Tibial nerve (tissue), 4 donors: Measurements from ENCODE around the gene XPNPEP1. TPM values are rescaled to one million over a fixed set of nuclear protein-coding genes. Genes with fewer than 3 reads are reported as not detected.
A peak's percentile ranks its signal among the peaks of the same experiment; 100 is the strongest.

Experiments used
- DNase-seq, 2 donors: peaks; one replicate each; pipeline ENCODE4 v3.0.0-alpha.2; 2019; ENCODE audit warnings: low spot score in 2 of 2
- H3K27ac ChIP-seq, 4 donors: fragments of 200-600 bp; sonication (generic) in 3 of 4; one replicate each; pipeline ENCODE4 v1.5.1; 2017 to 2019; ENCODE audit warnings: mild to moderate bottlenecking in 1 of 4
- H3K27me3 ChIP-seq, 2 donors: fragments of 200-600 bp; sonication (generic) in 1 of 2; one replicate each; pipeline versions ENCODE4 v1.5.1 to v1.6.0; 2017 to 2019
- H3K36me3 ChIP-seq, 3 donors: fragments of 200-600 bp; sonication (generic); one replicate each; pipeline ENCODE4 v1.5.1; 2018 to 2019
- H3K4me1 ChIP-seq, 4 donors: fragments of 200-600 bp; sonication (generic) in 3 of 4; one replicate each; pipeline ENCODE4 v1.5.1; 2017 to 2019
- H3K4me3 ChIP-seq, 4 donors: fragments of 200-600 bp; sonication (generic) in 3 of 4; one replicate each; pipeline ENCODE4 v1.5.1; 2017 to 2019; ENCODE audit warnings: mild to moderate bottlenecking in 1 of 4, moderate library complexity in 1 of 4
- H3K9me3 ChIP-seq, 4 donors: fragments of 200-600 bp; sonication (generic) in 3 of 4; one replicate each; pipeline ENCODE4 v1.5.1; 2017 to 2019
- EP300 ChIP-seq, 2 donors: sonication (generic); formaldehyde crosslinking; IDR thresholded peaks; one replicate each; pipeline ENCODE4 v1.6.1; 2017; ENCODE audit warnings: antibody characterized with exemption in 2 of 2, mild to moderate bottlenecking in 1 of 2
- POLR2A ChIP-seq, 2 donors: fragments of 450-650 bp; IDR thresholded peaks; one replicate each; pipeline ENCODE4 v1.6.1; 2017; ENCODE audit warnings: antibody characterized with exemption in 2 of 2, mild to moderate bottlenecking in 2 of 2, moderate library complexity in 2 of 2
- WGBS, 2 donors: methylation state at CpG; one replicate each; pipeline ENCODE4 v1.1.5; 2018; 5-methylcytosine and 5-hydroxymethylcytosine counted together
- total RNA-seq, 4 donors: library from RNA; depleted of rRNA; stranded (reverse); fragments of >200 nt; gene quantifications; one replicate each; pipeline ENCODE4 v1.1.0, GENCODE V29; 2016
- TF ChIP-seq, protein P1 (sequence below), 5 experiments: fragments of 200-600 bp in 3 of 5; fragments of 450-650 bp in 2 of 5; sonication (generic) in 3 of 5; IDR thresholded peaks; one replicate each; pipeline ENCODE4 v1.5.1; 2016 to 2019; ENCODE audit warnings: antibody characterized with exemption in 5 of 5, mild to moderate bottlenecking in 3 of 5, moderate library complexity in 2 of 5

XPNPEP1 gene
- total RNA-seq, 4 donors from 2014 or later: 41.0 to 99.3 (median 62.4) TPM

DNA sequence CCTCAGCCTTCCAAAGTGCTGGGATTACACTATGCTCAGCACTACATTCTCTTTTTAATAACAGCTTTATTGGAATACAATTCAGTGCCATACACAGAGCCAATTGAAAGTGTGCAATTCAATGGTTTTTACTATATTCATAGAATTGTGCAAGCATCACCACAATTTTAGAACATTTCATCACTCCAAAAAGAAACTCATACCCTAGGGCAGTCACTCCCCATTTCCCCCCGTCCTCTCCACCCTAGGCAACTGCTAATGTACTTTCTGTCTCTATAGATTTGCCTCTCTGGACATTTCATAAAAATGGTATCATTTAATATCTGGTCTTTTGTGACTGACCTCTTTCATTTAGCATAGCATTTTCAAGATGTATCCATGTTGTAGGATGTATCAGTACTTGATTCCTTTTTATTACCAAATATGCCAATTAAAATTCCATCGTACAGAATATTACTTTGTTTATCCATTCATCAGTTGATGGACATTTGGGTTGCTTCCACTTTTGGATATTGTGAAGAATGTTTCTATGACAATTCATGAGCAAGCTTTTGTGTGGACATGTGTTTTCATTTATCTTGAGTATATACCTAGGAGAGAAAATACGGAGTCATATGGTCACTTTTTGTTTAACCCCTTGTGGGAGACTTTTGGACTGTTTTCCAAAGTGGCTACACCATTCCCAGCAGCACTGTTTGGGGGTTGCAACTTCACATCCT lies 6.3 kb upstream of the XPNPEP1 start:
- H3K4me1 ChIP-seq: peaks cover 0 to 70% (median 17%) of the 10 kb centered on the region in 4 donors
- H3K4me3 ChIP-seq: no peak overlapping the region
- no peaks in the 10 kb centered on the region for H3K9me3 ChIP-seq
- H3K27me3 ChIP-seq: no peaks in the 10 kb centered on the region
- H3K36me3 ChIP-seq: no peaks in the 10 kb centered on the region
- TF ChIP-seq POLR2A (IDR thresholded peaks at IDR 0.05): no peak
- TF ChIP-seq, protein P1, sequence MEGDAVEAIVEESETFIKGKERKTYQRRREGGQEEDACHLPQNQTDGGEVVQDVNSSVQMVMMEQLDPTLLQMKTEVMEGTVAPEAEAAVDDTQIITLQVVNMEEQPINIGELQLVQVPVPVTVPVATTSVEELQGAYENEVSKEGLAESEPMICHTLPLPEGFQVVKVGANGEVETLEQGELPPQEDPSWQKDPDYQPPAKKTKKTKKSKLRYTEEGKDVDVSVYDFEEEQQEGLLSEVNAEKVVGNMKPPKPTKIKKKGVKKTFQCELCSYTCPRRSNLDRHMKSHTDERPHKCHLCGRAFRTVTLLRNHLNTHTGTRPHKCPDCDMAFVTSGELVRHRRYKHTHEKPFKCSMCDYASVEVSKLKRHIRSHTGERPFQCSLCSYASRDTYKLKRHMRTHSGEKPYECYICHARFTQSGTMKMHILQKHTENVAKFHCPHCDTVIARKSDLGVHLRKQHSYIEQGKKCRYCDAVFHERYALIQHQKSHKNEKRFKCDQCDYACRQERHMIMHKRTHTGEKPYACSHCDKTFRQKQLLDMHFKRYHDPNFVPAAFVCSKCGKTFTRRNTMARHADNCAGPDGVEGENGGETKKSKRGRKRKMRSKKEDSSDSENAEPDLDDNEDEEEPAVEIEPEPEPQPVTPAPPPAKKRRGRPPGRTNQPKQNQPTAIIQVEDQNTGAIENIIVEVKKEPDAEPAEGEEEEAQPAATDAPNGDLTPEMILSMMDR (IDR thresholded peaks at IDR 0.05): peak in 1 of 5 experiments; percentile 12
- no peak for TF ChIP-seq EP300 (IDR thresholded peaks at IDR 0.05)
- H3K27ac ChIP-seq: peak overlapping the region in 2 of 4 donors; percentile 67 to 82
- 26 to 28% methylated on average over 3 of the region's 3 CpGs for whole genome bisulfite sequencing, 2 donors
- DNase-seq: no peak

DNA sequence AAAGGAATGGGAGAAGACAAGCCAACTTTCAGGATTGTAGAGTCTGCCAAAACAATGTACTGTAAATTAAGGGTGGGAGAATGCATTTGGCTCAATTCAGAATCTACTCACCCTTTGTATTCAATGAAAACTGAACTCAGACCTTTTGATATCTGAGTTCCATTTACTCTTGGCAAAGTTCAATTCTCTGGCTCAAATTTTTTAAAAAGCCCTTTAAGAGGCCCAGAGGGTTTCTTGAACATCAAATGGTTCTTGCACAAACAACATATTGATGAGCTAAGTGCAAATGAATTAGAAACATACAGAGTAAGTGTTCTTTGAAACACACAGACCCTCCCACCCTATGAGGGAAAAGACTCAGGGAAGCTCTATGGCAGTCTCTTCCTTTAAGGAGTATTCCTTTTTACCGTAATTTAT lies 5.2 kb upstream of the XPNPEP1 start:
- Histone ChIP-seq H3K4me3 (no peak overlapping the region), H3K4me1 (peaks cover 0 to 70% (median 16%) of the 10 kb centered on the region in 4 donors), H3K36me3 (no peaks in the 10 kb centered on the region), H3K27ac (peak overlapping the region in 3 of 4 donors; percentile 8 to 82 (median 67)), H3K9me3 (no peaks in the 10 kb centered on the region), H3K27me3 (no peaks in the 10 kb centered on the region)
- no peak for TF ChIP-seq POLR2A (IDR thresholded peaks at IDR 0.05)
- TF ChIP-seq, protein P1 (IDR thresholded peaks at IDR 0.05): no peak
- TF ChIP-seq EP300 (IDR thresholded peaks at IDR 0.05): no peak
- no peak for DNase-seq
- 50 to 60% methylated on average over 1 of the region's 1 CpG for WGBS, 2 donors

- peak overlapping the region in 1 of 4 donors; percentile 32 for H3K27ac ChIP-seq
- H3K4me1 ChIP-seq: peaks cover 0 to 67% (median 25%) of the 10 kb centered on the region in 4 donors
- no peak for DNase-seq
- H3K36me3 ChIP-seq: no peaks in the 10 kb centered on the region
- H3K9me3 ChIP-seq: no peaks in the 10 kb centered on the region
- H3K4me3 ChIP-seq: no peak overlapping the region
- H3K27me3 ChIP-seq: no peaks in the 10 kb centered on the region
- WGBS, 2 donors: 75 to 81% methylated on average over 2 of the region's 2 CpGs
- no peak for TF ChIP-seq EP300 (IDR thresholded peaks at IDR 0.05)
These were observed 3.5 kb upstream of the XPNPEP1 start for GRCh38 chr10:109926825-109927224.

- H3K27me3 ChIP-seq: no peaks in the 10 kb centered on the region
- H3K27ac ChIP-seq: peak overlapping the region in 2 of 4 donors; percentile 32 to 36
- WGBS, 2 donors: 76 to 79% methylated on average over 10 of the region's 10 CpGs
- H3K4me3 ChIP-seq: no peak overlapping the region
- no peaks in the 10 kb centered on the region for H3K9me3 ChIP-seq
- DNase-seq: no peak
- H3K4me1 ChIP-seq: peaks cover 0 to 67% (median 25%) of the 10 kb centered on the region in 4 donors
- no peaks in the 10 kb centered on the region for H3K36me3 ChIP-seq
- TF ChIP-seq, protein P1 (IDR thresholded peaks at IDR 0.05): no peak
- no peak for TF ChIP-seq POLR2A (IDR thresholded peaks at IDR 0.05)
These were observed 2.9 kb upstream of the XPNPEP1 start for GRCh38 chr10:109926061-109926745.

- H3K27me3 ChIP-seq: no peaks in the 10 kb centered on the region
- peaks cover 0 to 56% (median 25%) of the 10 kb centered on the region in 4 donors for H3K4me1 ChIP-seq
- no peak overlapping the region for H3K4me3 ChIP-seq
- no peaks in the 10 kb centered on the region for H3K9me3 ChIP-seq
- DNase-seq: no peak
- H3K27ac ChIP-seq: peak overlapping the region in 2 of 4 donors; percentile 32 to 36
- H3K36me3 ChIP-seq: no peaks in the 10 kb centered on the region
- 69 to 71% methylated on average over 5 of the region's 5 CpGs for WGBS, 2 donors
- TF ChIP-seq, protein P1 (IDR thresholded peaks at IDR 0.05): no peak
- TF ChIP-seq EP300 (IDR thresholded peaks at IDR 0.05) (no peak), POLR2A (IDR thresholded peaks at IDR 0.05) (no peak)
These were observed 1.8 kb upstream of the XPNPEP1 start for GRCh38 chr10:109924967-109925620.
